GM21528 (cell line): Measurements from ENCODE around the gene CITED2.
"Not testable (repeated sequence)": the region's sequence is repeated elsewhere in the genome, so short reads cannot be mapped to it uniquely, and the experiment has no call there.

ENCODE experiments used
- ATAC-seq: cut with Tn5 transposase; IDR thresholded peaks from one replicate; pipeline ENCODE4 v1.9.1; 2021; ENCODE audit warnings: mild to moderate bottlenecking, moderate library complexity; ENCODE audit not compliant: unreplicated experiment, low FRiP score

Gene CITED2

GRCh38 chr6:139374357-139375225 is at the start of gene CITED2:
Gene CITED2, minus strand, starts transcription at chr6:139374648. Its CDS starts 704 bp downstream, at chr6:139373944.
- peak; percentile 70 for ATAC-seq

- no peak for ATAC-seq
Measured at GRCh38 chr6:139423037-139423703, 48.7 kb upstream of the CITED2 start.

- ATAC-seq, result no peak
Measured at GRCh38 chr6:139422105-139423036, 47.9 kb upstream of the CITED2 start.

GRCh38 chr6:139418481-139419132 is 44.2 kb upstream of the CITED2 start:
- no peak for ATAC-seq

GRCh38 chr6:139416146-139416545 is 41.7 kb upstream of the CITED2 start:
- ATAC-seq, result no peak

- ATAC-seq, result no peak
Measured at GRCh38 chr6:139415365-139415764, 40.9 kb upstream of the CITED2 start.

GRCh38 chr6:139412103-139412502 is 37.7 kb upstream of the CITED2 start:
- ATAC-seq, result not testable (repeated sequence)

GRCh38 chr6:139409026-139409425 is 34.6 kb upstream of the CITED2 start:
- no peak for ATAC-seq

- no peak for ATAC-seq
Measured at GRCh38 chr6:139407718-139408222, 33.3 kb upstream of the CITED2 start.

GRCh38 chr6:139406577-139407343 is 32.3 kb upstream of the CITED2 start:
- no peak for ATAC-seq

- ATAC-seq, result no peak
Measured at GRCh38 chr6:139402876-139403386, 28.5 kb upstream of the CITED2 start.

GRCh38 chr6:139398658-139399057 is 24.2 kb upstream of the CITED2 start:
- ATAC-seq, result no peak

- ATAC-seq, result no peak
Measured at GRCh38 chr6:139395891-139396301, 21.4 kb upstream of the CITED2 start.

- no peak for ATAC-seq
Measured at GRCh38 chr6:139395371-139395770, 20.9 kb upstream of the CITED2 start.

- ATAC-seq, result no peak
Measured at GRCh38 chr6:139394027-139394649, 19.7 kb upstream of the CITED2 start.

- ATAC-seq, result peak; percentile 99
Measured at GRCh38 chr6:139392794-139393193, 18.3 kb upstream of the CITED2 start.

GRCh38 chr6:139391709-139392108 is 17.3 kb upstream of the CITED2 start:
- ATAC-seq, result no peak

- ATAC-seq, result no peak
Measured at GRCh38 chr6:139390447-139390846, 16.0 kb upstream of the CITED2 start.

GRCh38 chr6:139388384-139388783 is 13.9 kb upstream of the CITED2 start:
- ATAC-seq, result no peak
